HL-60 (cell line): ENCODE results near the gene SCAI.

ENCODE experiments used
- CTCF ChIP-seq: IDR thresholded peaks from one replicate; pipeline ENCODE4 v1.5.1; 2011; ENCODE audit warnings: low read length, control low read depth, inconsistent platforms; ENCODE audit not compliant: insufficient read depth
- REST ChIP-seq: IDR thresholded peaks from 2 replicates; pipeline ENCODE4 v1.6.1; 2012; ENCODE audit warnings: low read depth; ENCODE audit not compliant: insufficient replicate concordance
- SPI1 ChIP-seq: IDR thresholded peaks from 2 replicates; pipeline ENCODE4 v1.6.1; 2012; ENCODE audit warnings: low read depth, mild to moderate bottlenecking, borderline replicate concordance

- TF ChIP-seq CTCF = no peak
- TF ChIP-seq REST = no peak
- no peak for TF ChIP-seq SPI1
These were observed 45.7 kb upstream of the SCAI start for GRCh38 chr9:125189011-125189360.
